GM21723 (cell line): ENCODE measurements around the gene SHKBP1.
"Not testable (repeated sequence)": the region's sequence is repeated elsewhere in the genome, so short reads cannot be mapped to it uniquely, and the experiment has no call there.

Source experiments
- ATAC-seq: cut with Tn5 transposase; IDR thresholded peaks from one replicate; pipeline ENCODE4 v1.9.1; 2021; ENCODE audit warnings: mild to moderate bottlenecking, moderate library complexity; ENCODE audit not compliant: unreplicated experiment

The SHKBP1 gene

DNA sequence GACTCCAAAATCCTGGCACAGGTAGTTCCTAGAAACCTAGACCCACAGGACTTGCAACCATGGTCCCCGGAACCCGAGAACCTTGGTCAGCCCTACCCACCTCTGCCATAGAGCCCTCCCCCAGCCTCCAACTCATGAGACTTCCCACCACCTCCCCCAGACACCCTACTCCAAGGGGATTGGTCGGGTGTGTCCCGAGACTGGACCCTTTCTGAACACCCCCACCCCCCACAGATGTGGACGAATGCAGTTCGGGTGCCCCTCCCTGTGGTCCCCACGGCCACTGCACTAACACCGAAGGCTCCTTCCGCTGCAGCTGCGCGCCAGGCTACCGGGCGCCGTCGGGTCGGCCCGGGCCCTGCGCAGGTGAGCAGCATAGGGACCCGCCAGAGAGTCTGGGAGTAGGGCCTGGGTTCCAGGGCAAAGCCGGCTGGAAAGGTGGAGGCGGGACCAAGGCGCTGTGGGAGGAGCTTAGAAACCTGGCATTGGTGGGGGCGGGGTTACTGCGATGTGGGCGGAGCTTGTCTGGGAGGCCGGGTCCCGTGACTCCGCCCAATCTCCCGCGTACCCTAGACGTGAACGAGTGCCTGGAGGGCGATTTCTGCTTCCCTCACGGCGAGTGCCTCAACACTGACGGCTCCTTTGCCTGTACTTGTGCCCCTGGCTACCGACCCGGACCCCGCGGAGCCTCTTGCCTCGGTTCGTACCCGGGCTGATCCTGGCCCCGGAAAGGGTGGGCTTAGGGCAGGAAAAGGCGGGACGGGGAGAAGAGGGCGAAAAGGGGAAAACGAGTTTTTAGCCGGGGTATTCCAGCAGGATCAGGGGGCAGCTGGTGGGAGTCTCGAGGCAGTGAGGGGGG lies 36.4 kb downstream of the SHKBP1 start:
- no peak for ATAC-seq

DNA sequence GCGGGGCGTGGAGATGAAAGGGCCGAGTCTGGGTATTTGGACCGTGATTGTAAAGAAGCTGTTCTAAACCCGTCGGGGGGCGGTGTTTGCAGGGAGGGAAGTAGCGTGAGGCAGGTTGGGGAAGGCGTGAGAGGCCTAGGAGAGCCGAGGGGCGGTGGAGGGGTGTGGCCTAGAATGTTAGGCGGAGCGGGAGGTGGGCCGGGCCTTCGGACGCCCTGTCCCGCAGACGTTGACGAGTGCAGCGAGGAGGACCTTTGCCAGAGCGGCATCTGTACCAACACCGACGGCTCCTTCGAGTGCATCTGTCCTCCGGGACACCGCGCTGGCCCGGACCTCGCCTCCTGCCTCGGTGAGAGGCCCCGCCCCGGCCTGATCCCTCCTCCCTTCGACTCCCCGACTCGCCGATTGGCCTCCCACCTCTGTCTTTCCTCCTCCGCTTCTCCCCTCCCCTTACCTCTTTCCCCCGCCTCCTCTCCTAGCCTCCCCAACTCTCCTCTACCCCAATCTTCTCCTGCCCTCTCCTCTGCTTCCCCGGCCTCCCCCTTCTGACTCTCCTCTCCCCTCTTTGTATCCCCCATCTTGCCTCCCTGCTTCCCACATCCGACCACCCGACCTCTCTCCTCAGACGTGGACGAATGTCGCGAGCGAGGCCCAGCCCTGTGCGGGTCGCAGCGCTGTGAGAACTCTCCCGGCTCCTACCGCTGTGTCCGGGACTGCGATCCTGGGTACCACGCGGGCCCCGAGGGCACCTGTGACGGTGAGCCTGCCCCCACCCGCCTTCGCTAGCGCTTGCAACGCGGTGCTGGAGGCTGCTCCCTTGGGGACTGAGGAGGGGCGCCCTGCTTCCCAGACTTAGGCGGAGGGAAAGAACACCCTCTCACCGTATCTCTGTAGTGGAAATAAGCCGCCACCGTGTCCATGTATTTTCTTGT lies 37.3 kb downstream of the SHKBP1 start:
- ATAC-seq: peak; percentile 58

- ATAC-seq: no peak
Measured at GRCh38 chr19:40614622-40615411, 38.1 kb downstream of the SHKBP1 start.

GRCh38 chr19:40616178-40616577 lies 39.5 kb downstream of the SHKBP1 start:
- ATAC-seq: no peak

DNA sequence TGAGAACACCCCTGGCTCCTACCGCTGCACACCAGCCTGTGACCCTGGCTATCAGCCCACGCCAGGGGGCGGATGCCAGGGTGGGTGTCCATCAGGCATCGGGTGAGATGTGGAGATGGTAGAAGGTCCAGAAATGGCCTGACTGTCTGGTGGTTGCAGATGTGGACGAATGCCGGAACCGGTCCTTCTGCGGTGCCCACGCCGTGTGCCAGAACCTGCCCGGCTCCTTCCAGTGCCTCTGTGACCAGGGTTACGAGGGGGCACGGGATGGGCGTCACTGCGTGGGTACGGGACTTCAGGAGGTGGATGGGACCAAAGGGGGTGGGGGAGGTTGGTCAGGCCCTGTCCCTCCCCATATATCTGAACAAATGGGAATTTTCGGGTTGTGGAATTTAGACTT lies 40.3 kb downstream of the SHKBP1 start:
- no peak for ATAC-seq

DNA sequence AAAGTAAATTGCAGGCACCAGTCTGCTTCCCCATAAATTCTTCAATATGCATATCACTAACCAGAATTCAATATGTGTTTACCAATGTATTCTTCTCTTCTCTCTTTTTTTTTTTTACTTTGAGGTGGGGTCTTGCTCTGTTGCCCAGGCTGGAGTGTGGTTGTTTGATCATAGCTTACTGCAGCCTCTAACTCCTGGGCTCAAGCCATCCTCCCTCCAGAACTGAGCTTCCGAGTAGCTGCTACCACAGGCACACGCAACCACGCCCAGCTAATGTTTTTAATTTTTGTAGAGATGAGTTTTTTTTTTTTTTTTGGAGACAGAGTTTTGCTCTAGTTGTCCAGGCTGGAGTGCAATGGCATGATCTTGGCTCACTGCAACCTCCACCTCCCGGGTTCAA lies 41.3 kb downstream of the SHKBP1 start:
- ATAC-seq: no peak

DNA sequence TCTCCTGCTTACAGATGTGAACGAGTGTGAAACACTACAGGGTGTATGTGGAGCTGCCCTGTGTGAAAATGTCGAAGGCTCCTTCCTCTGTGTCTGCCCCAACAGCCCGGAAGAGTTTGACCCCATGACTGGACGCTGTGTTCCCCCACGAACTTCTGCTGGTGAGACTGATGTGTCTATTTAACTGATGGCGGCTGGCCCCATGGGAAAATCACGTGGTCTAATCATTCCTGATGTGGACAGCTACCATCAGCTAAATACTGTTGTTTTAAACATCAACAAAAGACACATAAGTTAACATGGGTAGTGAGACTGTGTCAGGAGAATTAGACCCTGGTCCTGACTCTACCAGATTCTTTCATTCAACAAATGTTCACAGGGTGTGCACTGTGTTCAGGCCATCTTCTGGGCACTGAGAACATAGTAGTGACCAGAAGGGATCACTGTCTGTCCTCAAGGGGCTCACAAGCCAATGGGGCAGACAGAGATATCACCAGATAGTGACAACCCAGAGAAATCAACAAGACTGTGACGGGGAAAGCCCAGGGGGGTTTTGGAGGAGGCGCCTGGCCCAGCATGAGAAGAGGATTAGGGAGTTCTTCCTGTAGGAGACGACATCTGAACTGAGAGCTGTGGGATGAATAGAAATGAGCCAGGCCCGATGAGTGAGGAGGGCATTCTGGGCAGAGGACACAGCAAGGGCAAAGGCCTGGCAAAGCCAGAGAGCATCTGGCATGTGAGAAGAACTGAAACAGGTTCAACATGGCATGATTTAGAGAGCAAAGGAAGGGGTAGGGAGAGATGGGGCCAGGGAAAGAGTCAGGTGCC lies 42.9 kb downstream of the SHKBP1 start:
- no peak for ATAC-seq

DNA sequence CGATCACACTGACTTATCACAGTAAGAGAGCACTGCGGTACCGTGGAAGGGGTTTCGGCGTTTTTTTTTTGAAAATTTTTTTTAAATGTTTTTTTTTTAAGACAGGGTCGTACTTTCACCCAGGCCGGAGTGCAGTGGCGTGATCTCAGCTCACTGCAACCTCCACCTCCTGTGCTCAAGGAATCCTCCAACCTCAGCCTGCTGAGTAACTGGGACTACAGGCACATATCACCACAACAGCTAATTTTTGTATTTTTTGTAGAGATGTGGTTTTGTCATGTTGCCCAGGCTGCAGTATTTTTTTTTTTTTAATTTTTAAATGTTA lies 43.5 kb downstream of the SHKBP1 start:
- ATAC-seq: no peak

DNA sequence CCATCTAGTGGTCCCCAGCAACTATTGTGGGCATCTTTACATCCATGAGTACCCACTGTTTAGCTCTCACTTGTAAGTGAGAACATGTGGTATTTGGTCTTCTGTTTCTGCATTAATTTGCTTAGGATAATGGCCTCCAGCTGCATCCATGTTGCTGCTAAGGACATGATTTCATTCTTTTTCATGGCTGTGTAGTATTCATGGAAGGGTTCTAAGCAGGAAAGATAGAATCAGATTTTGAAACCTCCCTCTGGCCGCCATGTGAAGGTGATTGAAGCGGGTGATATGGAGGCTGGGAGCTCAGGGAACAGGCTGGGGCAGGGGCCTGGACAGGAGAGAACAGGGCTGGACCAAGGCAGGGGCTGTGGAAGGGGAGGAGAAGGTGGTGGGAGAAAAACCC lies 44.6 kb downstream of the SHKBP1 start:
- no peak for ATAC-seq

GRCh38 chr19:40621966-40622772 lies 45.5 kb downstream of the SHKBP1 start:
- ATAC-seq: no peak

DNA sequence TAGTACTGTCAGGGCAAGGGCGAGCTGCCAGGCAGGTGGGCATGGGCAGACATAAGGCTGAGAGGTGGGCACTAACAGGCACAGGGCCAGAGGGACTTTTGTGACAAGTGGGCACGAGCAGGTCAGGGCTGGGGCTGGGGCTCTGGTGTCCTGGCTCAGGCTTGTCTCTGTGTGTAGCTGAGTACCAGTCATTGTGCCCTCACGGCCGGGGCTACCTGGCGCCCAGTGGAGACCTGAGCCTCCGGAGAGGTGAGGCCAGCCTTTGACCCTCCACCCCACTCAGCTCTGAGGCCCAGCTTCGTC lies 46.1 kb downstream of the SHKBP1 start:
- ATAC-seq: no peak

GRCh38 chr19:40623403-40624251 lies 47.0 kb downstream of the SHKBP1 start:
- no peak for ATAC-seq

GRCh38 chr19:40624369-40625153 lies 47.9 kb downstream of the SHKBP1 start:
- not testable (repeated sequence) for ATAC-seq

- ATAC-seq: no peak
Measured at GRCh38 chr19:40625406-40626120, 48.9 kb downstream of the SHKBP1 start.

DNA sequence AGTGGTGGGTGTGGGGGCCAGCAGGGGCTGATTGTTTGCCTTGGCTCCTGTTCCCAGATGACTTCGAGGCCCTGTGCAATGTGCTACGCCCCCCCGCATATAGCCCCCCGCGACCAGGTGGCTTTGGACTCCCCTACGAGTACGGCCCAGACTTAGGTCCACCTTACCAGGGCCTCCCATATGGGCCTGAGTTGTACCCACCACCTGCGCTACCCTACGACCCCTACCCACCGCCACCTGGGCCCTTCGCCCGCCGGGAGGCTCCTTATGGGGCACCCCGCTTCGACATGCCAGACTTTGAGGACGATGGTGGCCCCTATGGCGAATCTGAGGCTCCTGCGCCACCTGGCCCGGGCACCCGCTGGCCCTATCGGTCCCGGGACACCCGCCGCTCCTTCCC lies 50.2 kb downstream of the SHKBP1 start:
- ATAC-seq: no peak

- no peak for ATAC-seq
Measured at GRCh38 chr19:40627486-40628279, 51.0 kb downstream of the SHKBP1 start.

DNA sequence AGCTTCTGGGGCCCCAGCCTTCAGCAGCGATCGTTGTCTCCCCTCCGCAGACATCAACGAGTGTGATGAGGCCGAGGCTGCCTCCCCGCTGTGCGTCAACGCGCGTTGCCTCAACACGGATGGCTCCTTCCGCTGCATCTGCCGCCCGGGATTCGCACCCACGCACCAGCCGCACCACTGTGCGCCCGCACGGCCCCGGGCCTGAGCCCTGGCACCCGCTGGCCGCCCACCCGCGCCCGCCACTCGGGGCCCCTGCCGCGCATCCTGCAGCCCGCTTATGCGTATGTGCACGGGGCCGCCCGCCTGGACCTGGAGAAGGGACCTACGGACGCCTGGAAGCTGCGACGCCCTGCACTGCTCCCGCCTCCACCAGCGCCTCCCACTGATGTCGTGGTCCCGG lies 52.7 kb downstream of the SHKBP1 start:
- ATAC-seq: no peak
